PFSK-1 (cell line): ENCODE results near the gene ERBB4.

Source experiments
- FOXP2 ChIP-seq: optimal IDR thresholded peaks from 2 replicates; pipeline ENCODE3; 2011; ENCODE audit warnings: borderline replicate concordance, control low read depth, inconsistent platforms; ENCODE audit not compliant: insufficient read depth; ENCODE audit errors: extremely low read length, extremely low read depth
- POLR2AphosphoS5 ChIP-seq: IDR thresholded peaks from 2 replicates; pipeline ENCODE4 v1.6.1; 2012; ENCODE audit warnings: low read depth, mild to moderate bottlenecking, control low read depth, low read length, moderate library complexity
- REST ChIP-seq, 2 experiments: IDR thresholded peaks; 2 replicates each; pipeline versions ENCODE4 v1.6.1 to v1.8.0; 2011 to 2012; ENCODE audit warnings: low read depth in 2 of 2, low read length in 2 of 2, control low read depth in 1 of 2, inconsistent platforms in 1 of 2, mild to moderate bottlenecking in 1 of 2, moderate library complexity in 1 of 2; ENCODE audit not compliant: insufficient read depth in 1 of 2
- SIN3A ChIP-seq: IDR thresholded peaks from 2 replicates; pipeline ENCODE4 v1.6.1; 2012; ENCODE audit warnings: mild to moderate bottlenecking, low read length, moderate library complexity, borderline replicate concordance; ENCODE audit not compliant: insufficient read depth
- TAF1 ChIP-seq: IDR thresholded peaks from 2 replicates; pipeline ENCODE4 v1.6.1; 2012; ENCODE audit warnings: low read length, control low read depth, borderline replicate concordance; ENCODE audit not compliant: insufficient read depth

- no peak for TF ChIP-seq SIN3A
- TF ChIP-seq POLR2AphosphoS5, result no peak
- no peak for TF ChIP-seq TAF1
- no peak for TF ChIP-seq REST (IDR thresholded peaks at IDR 0.05; ENCODE audit: insufficient read depth in 1 of 2, low read depth in 2 of 2, low read length in 2 of 2)
- TF ChIP-seq FOXP2, result no peak
Observed at GRCh38 chr2:212360068-212360460, 178.5 kb downstream of the ERBB4 start.
